Esophagus squamous epithelium (tissue), 5 donors: ENCODE results near the gene STX8. TPM values are rescaled to one million over a fixed set of nuclear protein-coding genes. Genes with fewer than 3 reads are reported as not detected.

Experiments
- DNase-seq: peaks from one replicate; lab custom pipeline; 2025; lab: John Stamatoyannopoulos, UW
- H3K27ac ChIP-seq, 4 donors: fragments of 200-600 bp; sonication (generic); one replicate each; pipeline ENCODE4 v1.5.1; 2016 to 2019; ENCODE audit warnings: mild to moderate bottlenecking in 1 of 4
- H3K27me3 ChIP-seq, 4 donors: fragments of 200-600 bp; sonication (generic); 1 replicate in 3 of 4; 2 replicates in 1 of 4; pipeline versions ENCODE4 v1.5.1 to v1.6.0; 2017 to 2021; ENCODE audit warnings: antibody characterized with exemption in 1 of 4
- H3K36me3 ChIP-seq, 3 donors: fragments of 200-600 bp; sonication (generic); one replicate each; pipeline ENCODE4 v1.5.1; 2016 to 2019
- H3K4me1 ChIP-seq, 3 donors: fragments of 200-600 bp; sonication (generic); one replicate each; pipeline ENCODE4 v1.5.1; 2017 to 2019
- H3K4me3 ChIP-seq, 4 donors: fragments of 200-600 bp; sonication (generic); 1 replicate in 3 of 4; 2 replicates in 1 of 4; pipeline ENCODE4 v1.5.1; 2016 to 2019; ENCODE audit warnings: mild to moderate bottlenecking in 2 of 4, moderate library complexity in 1 of 4
- H3K9me3 ChIP-seq, 3 donors: fragments of 200-600 bp; sonication (generic); one replicate each; pipeline ENCODE4 v1.5.1; 2016 to 2019
- POLR2A ChIP-seq, 4 donors: fragments of 450-650 bp; IDR thresholded peaks; one replicate each; pipeline ENCODE4 v1.6.1; 2017; ENCODE audit warnings: antibody characterized with exemption in 4 of 4, mild to moderate bottlenecking in 4 of 4, moderate library complexity in 3 of 4
- WGBS, 2 donors: methylation state at CpG; one replicate each; pipeline ENCODE4 v1.1.5; 2018; 5-methylcytosine and 5-hydroxymethylcytosine counted together
- intact Hi-C: fragments of 100-400 bp; cut with DNase I; formaldehyde crosslinking; loops from one replicate; pipeline ENCODE4 v1.15.0; 2022
- total RNA-seq, 4 donors: library from RNA; depleted of rRNA; stranded (reverse); fragments of >200 nt; gene quantifications; one replicate each; pipeline ENCODE4 v1.1.0, GENCODE V29; 2016
- TF ChIP-seq, protein P1 (sequence below), 6 experiments: fragments of 450-650 bp in 4 of 6; fragments of 200-600 bp in 2 of 6; sonication (generic) in 2 of 6; IDR thresholded peaks; one replicate each; pipeline ENCODE4 v1.5.1; 2016 to 2019; ENCODE audit warnings: antibody characterized with exemption in 6 of 6, mild to moderate bottlenecking in 4 of 6, moderate library complexity in 4 of 6
- donor health status: DM: yes; HTN: yes; CAD: no.

STX8 gene
- total RNA-seq, 4 donors from 2014 or later, result 31.8 to 66.4 (median 46.5) TPM

DNA sequence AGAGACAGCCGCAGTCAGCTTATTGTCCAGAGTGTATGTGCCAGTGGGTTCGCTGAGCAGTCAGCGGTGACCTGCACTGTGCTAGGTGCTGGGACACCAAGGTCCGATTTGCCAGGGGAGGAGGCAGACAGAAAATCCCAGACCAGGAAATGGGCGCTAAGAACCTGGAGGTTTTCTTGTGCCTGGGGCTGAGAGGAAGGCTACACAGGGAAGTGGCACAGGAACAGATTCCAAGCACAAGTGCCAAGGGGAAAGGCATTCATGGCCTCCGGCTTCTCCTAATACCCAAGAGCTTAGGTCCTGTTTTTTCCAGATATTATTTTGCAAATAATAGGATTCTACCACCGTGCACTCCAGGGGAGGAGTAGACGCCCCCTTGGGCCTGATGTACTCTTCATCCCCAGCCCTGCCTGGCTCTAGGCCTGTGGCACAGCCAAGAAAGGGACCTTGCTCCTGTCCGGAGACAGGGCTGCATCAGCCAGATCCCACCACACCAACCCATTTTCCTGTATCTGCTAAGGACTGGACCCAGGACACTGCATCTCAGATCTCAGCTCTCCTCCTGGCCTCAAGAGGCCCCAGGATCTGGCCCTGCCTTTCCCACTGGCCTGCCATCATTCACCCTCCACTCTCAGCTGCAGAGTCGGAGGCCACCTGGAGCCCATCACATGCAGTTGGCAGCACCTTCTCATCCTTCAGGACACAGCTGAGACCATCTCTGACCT is 367.1 kb downstream of the STX8 start:
- intact Hi-C loops, result no loop called here
- DNase-seq, result no peak
- WGBS, 2 donors, result 70 to 95% methylated on average over 6 to 9 of the region's 10 CpGs
- no peak overlapping the region for H3K4me3 ChIP-seq
- H3K27ac ChIP-seq, result no peak overlapping the region
- TF ChIP-seq, protein P1, sequence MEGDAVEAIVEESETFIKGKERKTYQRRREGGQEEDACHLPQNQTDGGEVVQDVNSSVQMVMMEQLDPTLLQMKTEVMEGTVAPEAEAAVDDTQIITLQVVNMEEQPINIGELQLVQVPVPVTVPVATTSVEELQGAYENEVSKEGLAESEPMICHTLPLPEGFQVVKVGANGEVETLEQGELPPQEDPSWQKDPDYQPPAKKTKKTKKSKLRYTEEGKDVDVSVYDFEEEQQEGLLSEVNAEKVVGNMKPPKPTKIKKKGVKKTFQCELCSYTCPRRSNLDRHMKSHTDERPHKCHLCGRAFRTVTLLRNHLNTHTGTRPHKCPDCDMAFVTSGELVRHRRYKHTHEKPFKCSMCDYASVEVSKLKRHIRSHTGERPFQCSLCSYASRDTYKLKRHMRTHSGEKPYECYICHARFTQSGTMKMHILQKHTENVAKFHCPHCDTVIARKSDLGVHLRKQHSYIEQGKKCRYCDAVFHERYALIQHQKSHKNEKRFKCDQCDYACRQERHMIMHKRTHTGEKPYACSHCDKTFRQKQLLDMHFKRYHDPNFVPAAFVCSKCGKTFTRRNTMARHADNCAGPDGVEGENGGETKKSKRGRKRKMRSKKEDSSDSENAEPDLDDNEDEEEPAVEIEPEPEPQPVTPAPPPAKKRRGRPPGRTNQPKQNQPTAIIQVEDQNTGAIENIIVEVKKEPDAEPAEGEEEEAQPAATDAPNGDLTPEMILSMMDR (IDR thresholded peaks at IDR 0.05), result no peak
- no peak for TF ChIP-seq POLR2A (IDR thresholded peaks at IDR 0.05)
- H3K9me3 ChIP-seq, result no peaks in the 10 kb centered on the region
- H3K4me1 ChIP-seq, result peaks cover 7 to 28% (median 14%) of the 10 kb centered on the region in 3 donors
- no peaks in the 10 kb centered on the region for H3K27me3 ChIP-seq
- H3K36me3 ChIP-seq, result peaks cover 0 to 15% (median 0%) of the 10 kb centered on the region in 3 donors

GRCh38 chr17:9206741-9207332 is 368.8 kb downstream of the STX8 start:
- TF ChIP-seq, protein P1 (IDR thresholded peaks at IDR 0.05), result no peak
- TF ChIP-seq POLR2A (IDR thresholded peaks at IDR 0.05), result no peak
- no peaks in the 10 kb centered on the region for H3K9me3 ChIP-seq
- H3K4me3 ChIP-seq, result no peak overlapping the region
- H3K27ac ChIP-seq, result peak overlapping the region; percentile 5 to 64 (median 42)
- intact Hi-C loops, result no loop called here
- peaks cover 7 to 28% (median 14%) of the 10 kb centered on the region in 3 donors for H3K4me1 ChIP-seq
- H3K27me3 ChIP-seq, result no peaks in the 10 kb centered on the region
- H3K36me3 ChIP-seq, result peaks cover 0 to 15% (median 0%) of the 10 kb centered on the region in 3 donors
- no peak for DNase-seq
- WGBS, 2 donors, result 59 to 69% methylated on average over 14 of the region's 14 CpGs

- Histone ChIP-seq H3K27me3 (no peaks in the 10 kb centered on the region), H3K4me1 (peaks cover 7 to 28% (median 14%) of the 10 kb centered on the region in 3 donors), H3K9me3 (no peaks in the 10 kb centered on the region), H3K4me3 (no peak overlapping the region), H3K36me3 (peaks cover 0 to 15% (median 0%) of the 10 kb centered on the region in 3 donors), H3K27ac (peak overlapping the region; percentile 5 to 64 (median 42))
- 45 to 92% methylated on average over 2 to 5 of the region's 8 CpGs for WGBS, 2 donors
- TF ChIP-seq POLR2A (IDR thresholded peaks at IDR 0.05), result no peak
- TF ChIP-seq, protein P1 (IDR thresholded peaks at IDR 0.05), result no peak
- no peak for DNase-seq
- intact Hi-C loops, result no loop called here
Observed at GRCh38 chr17:9206410-9206703, 369.3 kb downstream of the STX8 start.

- intact Hi-C loops, result no loop called here
- WGBS, 2 donors, result 71 to 84% methylated on average over 8 to 12 of the region's 14 CpGs
- no peak for TF ChIP-seq POLR2A (IDR thresholded peaks at IDR 0.05)
- TF ChIP-seq, protein P1 (IDR thresholded peaks at IDR 0.05), result no peak
- Histone ChIP-seq H3K9me3 (no peaks in the 10 kb centered on the region), H3K4me1 (peaks cover 7 to 28% (median 14%) of the 10 kb centered on the region in 3 donors), H3K36me3 (peaks cover 0 to 15% (median 0%) of the 10 kb centered on the region in 3 donors), H3K4me3 (no peak overlapping the region), H3K27me3 (no peaks in the 10 kb centered on the region), H3K27ac (peak overlapping the region in 3 of 4 donors; percentile 21 to 64 (median 64))
- DNase-seq, result no peak
Observed at GRCh38 chr17:9205520-9206409, 369.9 kb downstream of the STX8 start.
